Transverse colon (tissue), 3 donors: ENCODE measurements around the gene LSAMP.

ENCODE experiments used
- POLR2A ChIP-seq: fragments of 450-650 bp; IDR thresholded peaks from one replicate; pipeline ENCODE4 v1.6.1; 2016; ENCODE audit warnings: antibody characterized with exemption, mild to moderate bottlenecking, moderate library complexity
- TF ChIP-seq, protein P1 (sequence below), 5 experiments: fragments of 200-600 bp in 3 of 5; fragments of 450-650 bp in 2 of 5; sonication (generic) in 3 of 5; IDR thresholded peaks; 1 replicate in 2 of 5; 2 replicates in 3 of 5; pipeline ENCODE4 v1.5.1; 2016 to 2017; ENCODE audit warnings: antibody characterized with exemption in 5 of 5, inconsistent platforms in 3 of 5, mild to moderate bottlenecking in 2 of 5, moderate library complexity in 1 of 5

GRCh38 chr3:116348216-116348615 lies 97.1 kb downstream of the LSAMP start:
- TF ChIP-seq, protein P1, sequence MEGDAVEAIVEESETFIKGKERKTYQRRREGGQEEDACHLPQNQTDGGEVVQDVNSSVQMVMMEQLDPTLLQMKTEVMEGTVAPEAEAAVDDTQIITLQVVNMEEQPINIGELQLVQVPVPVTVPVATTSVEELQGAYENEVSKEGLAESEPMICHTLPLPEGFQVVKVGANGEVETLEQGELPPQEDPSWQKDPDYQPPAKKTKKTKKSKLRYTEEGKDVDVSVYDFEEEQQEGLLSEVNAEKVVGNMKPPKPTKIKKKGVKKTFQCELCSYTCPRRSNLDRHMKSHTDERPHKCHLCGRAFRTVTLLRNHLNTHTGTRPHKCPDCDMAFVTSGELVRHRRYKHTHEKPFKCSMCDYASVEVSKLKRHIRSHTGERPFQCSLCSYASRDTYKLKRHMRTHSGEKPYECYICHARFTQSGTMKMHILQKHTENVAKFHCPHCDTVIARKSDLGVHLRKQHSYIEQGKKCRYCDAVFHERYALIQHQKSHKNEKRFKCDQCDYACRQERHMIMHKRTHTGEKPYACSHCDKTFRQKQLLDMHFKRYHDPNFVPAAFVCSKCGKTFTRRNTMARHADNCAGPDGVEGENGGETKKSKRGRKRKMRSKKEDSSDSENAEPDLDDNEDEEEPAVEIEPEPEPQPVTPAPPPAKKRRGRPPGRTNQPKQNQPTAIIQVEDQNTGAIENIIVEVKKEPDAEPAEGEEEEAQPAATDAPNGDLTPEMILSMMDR (IDR thresholded peaks at IDR 0.05): no peak
- no peak for TF ChIP-seq POLR2A
